B cell (primary cell): ENCODE measurements around the gene EHF. TPM values are rescaled to one million over a fixed set of nuclear protein-coding genes. Genes with fewer than 3 reads are reported as not detected.

Experiments
- ATAC-seq: fragments of 200-7000 bp; cut with Tn5 transposase; one replicate; pipeline ENCODE4 v1.10.0; 2021; ENCODE audit warnings: low read depth, mild to moderate bottlenecking, moderate number of reproducible peaks, moderate library complexity
- CTCF ChIA-PET: fragments of 350-600 bp; sonication (Branson Sonifier 250); formaldehyde crosslinking; loops from one replicate; lab custom pipeline; 2021; ENCODE audit warnings: antibody characterized with exemption, inconsistent platforms; lab: Charles Lee
- POLR2A ChIA-PET: fragments of 350-600 bp; sonication (Branson Sonifier 250); formaldehyde crosslinking; loops from one replicate; lab custom pipeline; 2021; ENCODE audit warnings: antibody characterized with exemption; lab: Charles Lee
- DNase-seq: peaks from one replicate; pipeline ENCODE4 v3.0.0; 2013
- H2AFZ ChIP-seq: 2 replicates; pipeline ENCODE4 v1.6.1; 2012; ENCODE audit warnings: mild to moderate bottlenecking, low read depth, low read length; ENCODE audit not compliant: insufficient read depth, poor library complexity, severe bottlenecking
- H3K27ac ChIP-seq, 2 donors: 1 replicate in 1 of 2; 2 replicates in 1 of 2; pipeline ENCODE4 v1.5.1; 2012 to 2013; ENCODE audit warnings: low read length in 2 of 2, mild to moderate bottlenecking in 2 of 2, moderate library complexity in 1 of 2
- H3K27me3 ChIP-seq, 4 experiments: fragments of 200-600 bp in 1 of 4; sonication (generic) in 1 of 4; replicated peaks in 1 of 4; 1 replicate in 2 of 4; 2 replicates in 2 of 4; pipeline versions ENCODE4 v1.6.1 to v1.7.0; 2013 to 2016; ENCODE audit warnings: low read length in 3 of 4, mild to moderate bottlenecking in 2 of 4, mixed read lengths in 1 of 4, moderate library complexity in 1 of 4; ENCODE audit not compliant: insufficient read depth in 4 of 4, control insufficient read depth in 3 of 4; ENCODE audit errors: control extremely low read depth in 1 of 4
- H3K36me3 ChIP-seq, 2 experiments: replicated peaks in 1 of 2; 1 replicate in 1 of 2; 2 replicates in 1 of 2; pipeline versions ENCODE4 v1.6.1 to v1.7.1; 2013; ENCODE audit warnings: low read length in 1 of 2; ENCODE audit not compliant: insufficient read depth in 2 of 2, control insufficient read depth in 1 of 2; ENCODE audit errors: control extremely low read depth in 1 of 2, extremely low read depth in 1 of 2
- H3K4me1 ChIP-seq, 2 donors: fragments of 200-600 bp in 1 of 2; sonication (generic) in 1 of 2; 1 replicate in 1 of 2; 2 replicates in 1 of 2; pipeline versions ENCODE4 v1.5.1 to v1.6.1; 2013 to 2017; ENCODE audit warnings: low read length in 2 of 2; ENCODE audit not compliant: control insufficient read depth in 2 of 2, insufficient read depth in 2 of 2
- H3K4me2 ChIP-seq: replicated peaks from 2 replicates; pipeline ENCODE3; 2012; ENCODE audit warnings: mild to moderate bottlenecking, low read depth, low read length; ENCODE audit not compliant: poor library complexity, severe bottlenecking
- H3K4me3 ChIP-seq, 5 experiments: fragments of 200-600 bp in 1 of 5; sonication (generic) in 1 of 5; 1 replicate in 3 of 5; 2 replicates in 2 of 5; pipeline versions ENCODE4 v1.5.1 to v1.7.0; 2011 to 2016; ENCODE audit warnings: low read length in 4 of 5, mild to moderate bottlenecking in 4 of 5, low read depth in 2 of 5, control low read depth in 1 of 5, moderate library complexity in 1 of 5; ENCODE audit not compliant: insufficient read depth in 1 of 5; ENCODE audit errors: control extremely low read depth in 1 of 5, extremely low read depth in 1 of 5
- H3K79me2 ChIP-seq: fragments of 200-600 bp; sonication (generic); one replicate; pipeline ENCODE4 v1.6.0; 2016; ENCODE audit warnings: low read length; ENCODE audit not compliant: control insufficient read depth, insufficient read depth
- H3K9ac ChIP-seq: fragments of 200-600 bp; sonication (generic); 2 replicates; pipeline ENCODE4 v1.6.1; 2017; ENCODE audit warnings: mild to moderate bottlenecking, low read length, moderate library complexity
- H3K9me3 ChIP-seq, 3 donors: one replicate each; pipeline versions ENCODE4 v1.6.1 to v1.7.1; 2013; ENCODE audit warnings: low read length in 2 of 3; ENCODE audit not compliant: control insufficient read depth in 2 of 3, insufficient read depth in 1 of 3; ENCODE audit errors: control extremely low read depth in 1 of 3
- H4K20me1 ChIP-seq: 2 replicates; pipeline ENCODE4 v1.6.0; 2012; ENCODE audit warnings: mild to moderate bottlenecking, low read length; ENCODE audit not compliant: insufficient read depth, control insufficient read depth, poor library complexity, severe bottlenecking
- H3K27ac Mint-ChIP-seq: one replicate; pipeline ENCODE4 v1.8.0; 2021; ENCODE audit warnings: mixed read lengths
- H3K27me3 Mint-ChIP-seq: one replicate; pipeline ENCODE4 v1.8.0; 2021; ENCODE audit warnings: mixed read lengths
- H3K4me1 Mint-ChIP-seq: one replicate; pipeline ENCODE4 v1.8.0; 2021; ENCODE audit warnings: mixed read lengths
- H3K4me3 Mint-ChIP-seq: one replicate; pipeline ENCODE4 v1.8.0; 2021; ENCODE audit warnings: mixed read lengths
- H3K9me3 Mint-ChIP-seq: one replicate; pipeline ENCODE4 v1.8.0; 2022; ENCODE audit warnings: mixed read lengths; ENCODE audit not compliant: insufficient read depth
- EZH2 ChIP-seq: IDR thresholded peaks from 2 replicates; pipeline ENCODE4 v1.6.1; 2012; ENCODE audit warnings: borderline replicate concordance, low read depth, mild to moderate bottlenecking, moderate library complexity, low read length; ENCODE audit not compliant: insufficient read depth, poor library complexity, severe bottlenecking
- WGBS: methylation state at CpG from one replicate; pipeline ENCODE4 v1.1.5; 2013; ENCODE audit warnings: missing lambda C conversion rate; ENCODE audit not compliant: insufficient coverage; 5-methylcytosine and 5-hydroxymethylcytosine counted together
- intact Hi-C: fragments of 100-400 bp; cut with micrococcal nuclease; formaldehyde crosslinking; loops from one replicate; pipeline ENCODE4 v1.10.0; 2022
- polyA plus RNA-seq: library from polyadenylated mRNA; depleted of rRNA; stranded (reverse); fragments of >200 nt; gene quantifications from 2 replicates; pipeline ENCODE4 v1.2.3, GENCODE V29; 2012
- total RNA-seq, 2 donors: library from RNA; stranded (reverse); fragments of 120-200 nt in 1 of 2; gene quantifications; 1 replicate in 1 of 2; 2 replicates in 1 of 2; pipeline versions ENCODE4 v1.2.3 to v1.2.4, GENCODE V29; 2013 to 2022
- TF ChIP-seq, protein P1 (sequence below): fragments of 200-600 bp; IDR thresholded peaks from one replicate; pipeline ENCODE4 v1.8.0; 2022; ENCODE audit warnings: antibody characterized with exemption, mild to moderate bottlenecking

The EHF gene
- total and polyA plus RNA-seq, 2 donors (not counting 1 experiment from before 2014, with no cell fraction given) = not detected

DNA sequence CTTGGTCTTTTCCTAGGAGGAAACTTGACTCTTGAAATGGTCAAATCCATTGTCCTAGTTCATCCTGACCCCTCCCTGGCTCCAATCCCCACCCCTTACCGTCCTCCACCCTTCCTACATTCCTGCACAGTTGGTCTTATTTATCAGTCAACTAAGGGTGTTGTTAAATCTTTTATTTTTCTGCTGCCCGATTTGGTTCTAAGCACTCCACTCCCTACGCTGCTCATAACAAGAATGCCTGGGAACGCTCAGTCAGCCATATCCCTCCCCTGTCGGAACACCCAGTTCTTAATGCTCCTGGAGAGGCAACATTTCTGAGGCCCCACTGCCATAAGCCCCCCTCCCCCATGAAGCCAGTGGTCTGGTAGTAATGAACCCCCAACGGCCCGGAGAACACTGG is 9.7 kb downstream of the EHF start:
- H3K9me3 Mint-ChIP-seq = no peaks in the 10 kb centered on the region
- Histone ChIP-seq H3K79me2 (no peaks in the 10 kb centered on the region), H3K4me1 (peaks cover 9 to 15% of the 10 kb centered on the region in 2 donors), H2AFZ (no peak overlapping the region), H4K20me1 (no peaks in the 10 kb centered on the region), H3K9me3 (no peaks in the 10 kb centered on the region), H3K4me3 (no peak overlapping the region), H3K9ac (no peak overlapping the region), H3K4me2 (no peak overlapping the region), H3K36me3 (no peaks in the 10 kb centered on the region), H3K27me3 (peaks cover 0 to 7% (median 0%) of the 10 kb centered on the region in 4 experiments), H3K27ac (no peak overlapping the region)
- WGBS = 91% methylated on average over 4 of the region's 7 CpGs
- intact Hi-C loops = no loop called here
- peaks cover 9% of the 10 kb centered on the region for H3K27me3 Mint-ChIP-seq
- ChIA-PET POLR2A (no interaction called here), CTCF (interaction anchor here (1.1 kb wide), 1 partner anchor 45 kb away, joined by 3 read pairs; no protein-coding TSS in a partner anchor)
- peaks cover 18% of the 10 kb centered on the region for H3K4me1 Mint-ChIP-seq
- H3K27ac Mint-ChIP-seq = no peak overlapping the region
- DNase-seq = no peak
- ATAC-seq = no peak
- no peak overlapping the region for H3K4me3 Mint-ChIP-seq
- TF ChIP-seq, protein P1, sequence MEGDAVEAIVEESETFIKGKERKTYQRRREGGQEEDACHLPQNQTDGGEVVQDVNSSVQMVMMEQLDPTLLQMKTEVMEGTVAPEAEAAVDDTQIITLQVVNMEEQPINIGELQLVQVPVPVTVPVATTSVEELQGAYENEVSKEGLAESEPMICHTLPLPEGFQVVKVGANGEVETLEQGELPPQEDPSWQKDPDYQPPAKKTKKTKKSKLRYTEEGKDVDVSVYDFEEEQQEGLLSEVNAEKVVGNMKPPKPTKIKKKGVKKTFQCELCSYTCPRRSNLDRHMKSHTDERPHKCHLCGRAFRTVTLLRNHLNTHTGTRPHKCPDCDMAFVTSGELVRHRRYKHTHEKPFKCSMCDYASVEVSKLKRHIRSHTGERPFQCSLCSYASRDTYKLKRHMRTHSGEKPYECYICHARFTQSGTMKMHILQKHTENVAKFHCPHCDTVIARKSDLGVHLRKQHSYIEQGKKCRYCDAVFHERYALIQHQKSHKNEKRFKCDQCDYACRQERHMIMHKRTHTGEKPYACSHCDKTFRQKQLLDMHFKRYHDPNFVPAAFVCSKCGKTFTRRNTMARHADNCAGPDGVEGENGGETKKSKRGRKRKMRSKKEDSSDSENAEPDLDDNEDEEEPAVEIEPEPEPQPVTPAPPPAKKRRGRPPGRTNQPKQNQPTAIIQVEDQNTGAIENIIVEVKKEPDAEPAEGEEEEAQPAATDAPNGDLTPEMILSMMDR = no peak
- no peak for TF ChIP-seq EZH2

DNA sequence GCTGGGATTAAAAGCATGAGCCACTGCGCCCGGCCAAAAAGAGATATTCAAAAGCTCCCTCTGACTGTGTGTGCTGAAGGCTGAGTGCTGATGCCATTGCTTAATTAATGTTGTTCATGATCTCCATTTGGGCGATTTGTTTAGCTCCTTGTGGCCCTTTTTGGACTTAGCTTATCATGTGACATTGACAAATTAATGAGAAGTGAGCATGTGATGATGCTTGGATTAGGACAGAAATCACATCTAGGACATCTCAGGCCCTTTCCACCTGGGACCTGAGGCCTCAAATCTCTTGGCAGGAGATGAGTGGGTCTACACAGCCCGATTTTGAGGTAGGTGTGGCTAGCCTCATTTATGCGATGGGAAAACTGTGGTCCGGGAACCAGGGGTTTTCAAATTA is 10.4 kb downstream of the EHF start:
- Mint-ChIP-seq H3K27ac (no peak overlapping the region), H3K4me1 (peaks cover 18% of the 10 kb centered on the region), H3K4me3 (no peak overlapping the region), H3K9me3 (no peaks in the 10 kb centered on the region), H3K27me3 (peaks cover 8% of the 10 kb centered on the region)
- CTCF ChIA-PET = interaction anchor here (1.1 kb wide), 1 partner anchor 46 kb away, joined by 3 read pairs; no protein-coding TSS in a partner anchor
- Histone ChIP-seq H3K9me3 (no peaks in the 10 kb centered on the region), H3K4me3 (no peak overlapping the region), H3K4me1 (peaks cover 9 to 15% of the 10 kb centered on the region in 2 donors), H3K27me3 (peaks cover 0 to 3% (median 0%) of the 10 kb centered on the region in 4 experiments), H3K36me3 (no peaks in the 10 kb centered on the region), H2AFZ (no peak overlapping the region), H3K4me2 (no peak overlapping the region), H4K20me1 (no peaks in the 10 kb centered on the region), H3K79me2 (no peaks in the 10 kb centered on the region), H3K27ac (no peak overlapping the region), H3K9ac (no peak overlapping the region)
- 91% methylated on average over 3 of the region's 6 CpGs for WGBS
- no peak for TF ChIP-seq EZH2
- TF ChIP-seq, protein P1 = no peak
- intact Hi-C loops = no loop called here
- ATAC-seq (no peak), DNase-seq (no peak)
- POLR2A ChIA-PET = no interaction called here
